Trophoblast cell (in vitro differentiated cells and primary cell): ENCODE measurements around the gene RAB3GAP2.

ENCODE experiments used
- DNase-seq, 2 donors: peaks; one replicate each; pipeline ENCODE4 v3.0.0-alpha.2; 2016
- H2AFZ ChIP-seq: 2 replicates; pipeline ENCODE4 v1.6.1; 2013; ENCODE audit warnings: low read length, moderate library complexity, mild to moderate bottlenecking; ENCODE audit not compliant: insufficient read depth, poor library complexity
- H2AK5ac ChIP-seq: 2 replicates; pipeline ENCODE4 v1.6.1; 2013; ENCODE audit warnings: mild to moderate bottlenecking, low read length
- H2BK120ac ChIP-seq: 2 replicates; pipeline ENCODE4 v1.6.1; 2013; ENCODE audit warnings: low read length, mild to moderate bottlenecking, moderate library complexity; ENCODE audit not compliant: insufficient read depth, poor library complexity
- H2BK12ac ChIP-seq: 2 replicates; pipeline ENCODE4 v1.6.1; 2013; ENCODE audit warnings: mild to moderate bottlenecking, low read length, moderate library complexity
- H2BK5ac ChIP-seq: 2 replicates; pipeline ENCODE4 v1.6.1; 2013; ENCODE audit warnings: low read length, low read depth, moderate library complexity, mild to moderate bottlenecking; ENCODE audit not compliant: poor library complexity
- H3K14ac ChIP-seq: 2 replicates; pipeline ENCODE4 v1.6.1; 2013; ENCODE audit warnings: mild to moderate bottlenecking, low read length
- H3K18ac ChIP-seq: 2 replicates; pipeline ENCODE4 v1.6.1; 2013; ENCODE audit warnings: mild to moderate bottlenecking, low read length
- H3K23ac ChIP-seq: 2 replicates; pipeline ENCODE4 v1.6.1; 2013; ENCODE audit warnings: low read length
- H3K27ac ChIP-seq: 2 replicates; pipeline ENCODE4 v1.5.1; 2013; ENCODE audit warnings: low read depth, mild to moderate bottlenecking, inconsistent platforms, low read length, moderate library complexity
- H3K27me3 ChIP-seq: 2 replicates; pipeline ENCODE4 v1.6.1; 2013; ENCODE audit warnings: inconsistent platforms, mild to moderate bottlenecking, low read length, moderate library complexity; ENCODE audit not compliant: insufficient read depth
- H3K36me3 ChIP-seq, 2 experiments: 1 replicate in 1 of 2; 2 replicates in 1 of 2; pipeline ENCODE4 v1.6.1; 2013; ENCODE audit warnings: low read length in 2 of 2, mild to moderate bottlenecking in 2 of 2, moderate library complexity in 1 of 2; ENCODE audit not compliant: insufficient read depth in 2 of 2, control insufficient read depth in 1 of 2
- H3K4ac ChIP-seq: 2 replicates; pipeline ENCODE4 v1.6.1; 2013; ENCODE audit warnings: low read depth, mild to moderate bottlenecking, low read length, moderate library complexity
- H3K4me1 ChIP-seq, 2 experiments: 1 replicate in 1 of 2; 2 replicates in 1 of 2; pipeline ENCODE4 v1.6.1; 2013; ENCODE audit warnings: low read length in 2 of 2, mild to moderate bottlenecking in 2 of 2, moderate library complexity in 1 of 2; ENCODE audit not compliant: insufficient read depth in 2 of 2, control insufficient read depth in 1 of 2
- H3K4me2 ChIP-seq: 2 replicates; pipeline ENCODE4 v1.6.1; 2013; ENCODE audit warnings: inconsistent platforms, mild to moderate bottlenecking, low read length, moderate library complexity
- H3K4me3 ChIP-seq: 2 replicates; pipeline ENCODE4 v1.5.1; 2013; ENCODE audit warnings: mild to moderate bottlenecking, low read depth, low read length, inconsistent platforms
- H3K79me1 ChIP-seq: one replicate; pipeline ENCODE4 v1.6.1; 2013; ENCODE audit warnings: low read length
- H3K79me2 ChIP-seq: 2 replicates; pipeline ENCODE4 v1.6.1; 2013; ENCODE audit warnings: low read length, mild to moderate bottlenecking; ENCODE audit not compliant: control insufficient read depth, insufficient read depth, poor library complexity
- H3K9ac ChIP-seq: 2 replicates; pipeline ENCODE4 v1.6.1; 2013; ENCODE audit warnings: mild to moderate bottlenecking, low read length
- H3K9me3 ChIP-seq: 2 replicates; pipeline ENCODE4 v1.6.1; 2013; ENCODE audit warnings: low read depth, mild to moderate bottlenecking, control low read depth, inconsistent platforms, low read length; ENCODE audit not compliant: insufficient read depth
- H4K12ac ChIP-seq: 2 replicates; pipeline ENCODE4 v1.6.1; 2013; ENCODE audit warnings: low read depth, mild to moderate bottlenecking, low read length, moderate library complexity
- H4K8ac ChIP-seq: 2 replicates; pipeline ENCODE4 v1.6.1; 2013; ENCODE audit warnings: low read depth, mild to moderate bottlenecking, low read length, moderate library complexity
- H4K91ac ChIP-seq: one replicate; pipeline ENCODE4 v1.6.1; 2013; ENCODE audit warnings: low read depth, mild to moderate bottlenecking, low read length, moderate library complexity
- WGBS: extraction: QIAGEN DNeasy Blood & Tissue Kit; methylation state at CpG from one replicate; pipeline ENCODE4 v1.1.7; 2013; ENCODE audit warnings: missing lambda C conversion rate; ENCODE audit not compliant: insufficient read length, insufficient coverage; ENCODE audit errors: extremely low coverage; 5-methylcytosine and 5-hydroxymethylcytosine counted together

The RAB3GAP2 gene

GRCh38 chr1:220278991-220279390 is 6.7 kb upstream of the RAB3GAP2 start:
- no peak overlapping the region for H3K9ac ChIP-seq
- H3K4me3 ChIP-seq: no peak overlapping the region
- no peak overlapping the region for H2BK12ac ChIP-seq
- no peaks in the 10 kb centered on the region for H3K36me3 ChIP-seq
- no peak overlapping the region for H4K91ac ChIP-seq
- H4K8ac ChIP-seq: no peak overlapping the region
- H3K23ac ChIP-seq: no peak overlapping the region
- H3K79me2 ChIP-seq: no peaks in the 10 kb centered on the region
- no peak overlapping the region for H2BK5ac ChIP-seq
- H2AK5ac ChIP-seq: no peak overlapping the region
- no peak overlapping the region for H3K14ac ChIP-seq
- no peak overlapping the region for H3K4me2 ChIP-seq
- H4K12ac ChIP-seq: no peak overlapping the region
- no peak overlapping the region for H2BK120ac ChIP-seq
- DNase-seq: no peak
- no peak overlapping the region for H3K18ac ChIP-seq
- H2AFZ ChIP-seq: no peak overlapping the region
- H3K4ac ChIP-seq: no peak overlapping the region
- no peaks in the 10 kb centered on the region for H3K9me3 ChIP-seq
- H3K27me3 ChIP-seq: no peaks in the 10 kb centered on the region
- WGBS: no CpG with 5 or more reads among the region's 3 CpGs
- no peaks in the 10 kb centered on the region for H3K79me1 ChIP-seq
- H3K27ac ChIP-seq: no peak overlapping the region
- no peaks in the 10 kb centered on the region for H3K4me1 ChIP-seq

DNA sequence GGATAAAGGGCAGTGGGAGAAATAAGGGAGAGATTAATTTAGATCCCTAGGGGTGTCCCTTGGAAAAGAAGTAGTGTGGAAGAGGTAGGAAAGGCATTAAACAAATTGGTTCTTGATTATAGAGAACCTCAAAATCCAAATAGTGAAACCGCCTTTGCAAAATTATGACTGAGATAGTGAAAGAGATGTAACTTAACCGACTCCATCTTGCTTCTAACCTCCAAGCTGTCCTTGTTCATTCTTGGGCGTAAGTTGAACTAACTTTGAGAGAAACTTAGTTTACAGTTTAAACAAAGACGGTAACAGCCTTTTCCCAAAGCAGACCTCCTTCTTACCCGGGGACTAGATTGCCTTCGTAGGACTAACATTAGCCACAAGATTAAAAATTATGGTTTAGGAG is 3.2 kb upstream of the RAB3GAP2 start:
- Histone ChIP-seq H3K4me1 (no peaks in the 10 kb centered on the region), H2AFZ (no peak overlapping the region), H3K4ac (no peak overlapping the region), H3K4me2 (no peak overlapping the region), H3K9me3 (no peaks in the 10 kb centered on the region), H2BK120ac (no peak overlapping the region), H3K23ac (no peak overlapping the region), H3K79me2 (peaks cover 8% of the 10 kb centered on the region), H2AK5ac (no peak overlapping the region), H4K8ac (no peak overlapping the region), H3K27ac (no peak overlapping the region), H3K14ac (no peak overlapping the region), H4K12ac (no peak overlapping the region), H3K4me3 (no peak overlapping the region), H3K36me3 (no peaks in the 10 kb centered on the region), H3K79me1 (peaks cover 9% of the 10 kb centered on the region), H2BK5ac (no peak overlapping the region), H3K18ac (no peak overlapping the region), H3K9ac (no peak overlapping the region), H3K27me3 (no peaks in the 10 kb centered on the region), H4K91ac (no peak overlapping the region), H2BK12ac (no peak overlapping the region)
- no CpG with 5 or more reads among the region's 6 CpGs for WGBS
- DNase-seq: no peak

DNA sequence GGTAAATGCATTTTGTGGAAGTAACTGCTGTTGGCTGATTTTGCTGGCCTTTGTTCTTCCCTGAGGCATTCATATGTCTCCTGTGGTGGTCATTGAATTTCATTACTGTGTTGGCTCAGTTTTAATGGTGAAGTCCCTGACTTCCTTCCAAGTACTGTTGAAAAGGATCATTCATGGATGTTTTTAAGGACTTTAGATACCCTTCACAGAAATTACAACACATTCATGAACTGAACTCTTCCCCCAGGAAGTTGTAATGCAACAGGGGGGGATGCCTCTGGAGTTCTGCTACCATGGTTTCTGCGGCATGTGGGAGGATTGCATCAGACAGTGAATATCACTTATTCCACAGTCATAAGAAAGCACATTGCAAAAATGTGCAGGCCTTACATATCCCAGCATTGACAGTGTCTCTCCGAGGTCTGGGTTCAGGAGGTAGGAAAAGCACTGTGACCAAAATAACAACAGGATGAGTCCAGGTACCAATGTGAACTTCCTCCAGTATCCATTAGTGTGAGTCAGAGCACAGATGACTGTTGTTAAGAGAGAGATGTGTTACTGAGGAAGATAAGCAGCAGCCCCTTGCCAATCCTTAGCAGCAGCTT is 2.1 kb upstream of the RAB3GAP2 start:
- Histone ChIP-seq H3K27ac (no peak overlapping the region), H3K4me1 (no peaks in the 10 kb centered on the region), H3K18ac (no peak overlapping the region), H2BK120ac (no peak overlapping the region), H3K36me3 (no peaks in the 10 kb centered on the region), H2BK12ac (no peak overlapping the region), H3K4me3 (no peak overlapping the region), H4K8ac (no peak overlapping the region), H3K27me3 (no peaks in the 10 kb centered on the region), H3K4me2 (no peak overlapping the region), H3K9ac (no peak overlapping the region), H3K9me3 (no peaks in the 10 kb centered on the region), H3K4ac (no peak overlapping the region), H3K79me1 (peaks cover 9% of the 10 kb centered on the region), H2AK5ac (no peak overlapping the region), H2BK5ac (no peak overlapping the region), H3K79me2 (peaks cover 8% of the 10 kb centered on the region), H3K23ac (no peak overlapping the region), H4K91ac (no peak overlapping the region), H4K12ac (no peak overlapping the region), H3K14ac (no peak overlapping the region), H2AFZ (no peak overlapping the region)
- WGBS: no CpG with 5 or more reads among the region's 2 CpGs
- DNase-seq: no peak

DNA sequence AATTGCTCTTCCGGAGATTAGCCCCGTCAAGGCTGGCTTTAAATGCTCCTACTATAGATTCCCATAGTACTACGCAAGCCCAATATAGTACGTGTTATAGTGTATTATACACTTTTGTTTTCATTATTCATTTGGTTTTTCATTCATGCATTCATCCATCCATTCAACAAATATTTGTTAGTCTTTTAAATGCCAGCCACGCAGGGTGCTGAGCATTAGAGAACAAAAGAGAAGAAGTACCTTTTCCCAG is 513 bp upstream of the RAB3GAP2 start:
- H2AFZ ChIP-seq: peak overlapping the region; percentile 71
- no peaks in the 10 kb centered on the region for H3K27me3 ChIP-seq
- H4K12ac ChIP-seq: peak overlapping the region; percentile 43
- H2BK120ac ChIP-seq: no peak overlapping the region
- H3K79me2 ChIP-seq: peaks cover 8% of the 10 kb centered on the region
- DNase-seq: no peak
- peak overlapping the region; percentile 57 for H2BK5ac ChIP-seq
- peak overlapping the region; percentile 83 for H3K4me2 ChIP-seq
- peak overlapping the region; percentile 38 for H3K27ac ChIP-seq
- peak overlapping the region; percentile 85 for H4K8ac ChIP-seq
- H3K9me3 ChIP-seq: no peaks in the 10 kb centered on the region
- no peak overlapping the region for H3K14ac ChIP-seq
- H3K79me1 ChIP-seq: peaks cover 9% of the 10 kb centered on the region
- H3K36me3 ChIP-seq: no peaks in the 10 kb centered on the region
- WGBS: no CpG with 5 or more reads among the region's 5 CpGs
- no peak overlapping the region for H3K23ac ChIP-seq
- H3K18ac ChIP-seq: no peak overlapping the region
- H3K4me3 ChIP-seq: no peak overlapping the region
- H3K4me1 ChIP-seq: no peaks in the 10 kb centered on the region
- no peak overlapping the region for H3K4ac ChIP-seq
- peak overlapping the region; percentile 71 for H3K9ac ChIP-seq
- H2BK12ac ChIP-seq: no peak overlapping the region
- H4K91ac ChIP-seq: no peak overlapping the region
- no peak overlapping the region for H2AK5ac ChIP-seq
